ENCODE data around the gene PTGER3. TPM values are rescaled to one million over a fixed set of nuclear protein-coding genes. Genes with fewer than 3 reads are reported as not detected.

PTGER3 gene
- polyA plus RNA-seq, 1 of the 3 experiments (the other 2 are of a cell fraction): 1.9 TPM

DNA sequence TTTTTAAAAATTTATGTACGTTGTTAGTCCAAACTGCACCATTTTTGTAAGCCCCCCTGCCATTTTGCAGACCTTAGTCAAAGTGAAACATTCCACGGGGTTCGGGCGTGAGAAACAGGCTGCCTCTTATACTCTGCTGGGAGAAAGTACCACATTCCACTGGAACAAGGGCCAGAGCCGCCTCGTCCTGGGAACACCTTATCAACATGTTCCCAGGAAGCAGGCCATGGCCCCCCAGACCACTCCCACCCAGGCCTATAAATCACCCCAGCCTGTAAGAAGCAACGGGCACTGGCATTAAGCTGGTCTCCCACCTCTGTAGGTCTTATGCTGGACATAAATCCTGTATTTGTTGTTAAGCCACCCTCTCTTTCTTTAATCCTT, 34.1 kb upstream of the PTGER3 start:
- Histone ChIP-seq H3K27me3 (ENCODE audit: insufficient read depth) (no peaks in the 10 kb centered on the region), H2AFZ (ENCODE audit: low read depth) (peak overlapping the region; percentile 95), H3K9ac (peak overlapping the region; percentile 95; the same call in 1 of the 2 replicates), H3K4me1 (ENCODE audit: control insufficient read depth in 1 of 2, insufficient read depth in 2 of 2, low read depth in 1 of 2, low read length in 1 of 2) (peaks cover 8 to 14% of the 10 kb centered on the region in 2 experiments; a peak in 3 of 4 replicates), H3K79me2 (ENCODE audit: insufficient read depth) (peaks cover 42% of the 10 kb centered on the region), H3K4me2 (peak overlapping the region; percentile 88), H4K20me1 (ENCODE audit: insufficient read depth) (peaks cover 31% of the 10 kb centered on the region), H3K9me3 (no peaks in the 10 kb centered on the region), H3F3A (replicated peaks; ENCODE audit: insufficient read depth) (no peaks in the 10 kb centered on the region), H3K36me3 (replicated peaks in 1 of 2; ENCODE audit: control insufficient read depth in 1 of 2, insufficient read depth in 2 of 2, low read length in 1 of 2) (peaks cover 18 to 28% of the 10 kb centered on the region in 2 experiments), H3K4me3 (ENCODE audit: low read depth in 2 of 2, low read length in 1 of 2) (peak overlapping the region; percentile 93 to 96), H3K27ac (ENCODE audit: low read depth in 2 of 2, low read length in 1 of 2) (peak overlapping the region in 1 of 2 experiments; percentile 86; a peak in 2 of 4 replicates), H3K9me2 (no peaks in the 10 kb centered on the region)
- 19% methylated on average over 5 of the region's 7 CpGs for WGBS (ENCODE audit: low lambda C conversion rate)
- DNase-seq: peak; percentile 3
- CTCF ChIA-PET: interaction anchor here (0.7 to 2.1 kb wide), 10 partner anchors 9 to 872 kb away, joined by 3 to 11 read pairs (median 4); no protein-coding TSS in a partner anchor
- POLR2A ChIA-PET: interaction anchor here (1.0 kb wide), 1 partner anchor 36 kb away, joined by 4 read pairs; no protein-coding TSS in a partner anchor
- no peak for TF ChIP-seq RFX5 (IDR thresholded peaks at IDR 0.05; ENCODE audit: low read length)
- no peak for TF ChIP-seq MEF2A (IDR thresholded peaks at IDR 0.05; ENCODE audit: borderline replicate concordance, low read depth)
- no peak for TF ChIP-seq SIN3A (IDR thresholded peaks at IDR 0.05; ENCODE audit: borderline replicate concordance, low read depth, low read length)
- TF ChIP-seq CHD2 (IDR thresholded peaks at IDR 0.05; ENCODE audit: low read length, partially characterized antibody): no peak
- no peak for TF ChIP-seq RAD21 (IDR thresholded peaks at IDR 0.05; ENCODE audit: low read length)
- TF ChIP-seq RCOR1 (IDR thresholded peaks at IDR 0.05; ENCODE audit: low read length): no peak
- TF ChIP-seq RXRA (IDR thresholded peaks at IDR 0.05; ENCODE audit: borderline replicate concordance, low read depth): no peak
- no peak for TF ChIP-seq TEAD4 (IDR thresholded peaks at IDR 0.05; ENCODE audit: borderline replicate concordance, insufficient read depth)
- TF ChIP-seq NFIC (IDR thresholded peaks at IDR 0.05; ENCODE audit: borderline replicate concordance): no peak
- no peak for TF ChIP-seq GATA2 (CRISPR knock-in tag; IDR thresholded peaks at IDR 0.05)
- TF ChIP-seq FOSL2 (IDR thresholded peaks at IDR 0.05; ENCODE audit: borderline replicate concordance, low read depth): no peak

DNA sequence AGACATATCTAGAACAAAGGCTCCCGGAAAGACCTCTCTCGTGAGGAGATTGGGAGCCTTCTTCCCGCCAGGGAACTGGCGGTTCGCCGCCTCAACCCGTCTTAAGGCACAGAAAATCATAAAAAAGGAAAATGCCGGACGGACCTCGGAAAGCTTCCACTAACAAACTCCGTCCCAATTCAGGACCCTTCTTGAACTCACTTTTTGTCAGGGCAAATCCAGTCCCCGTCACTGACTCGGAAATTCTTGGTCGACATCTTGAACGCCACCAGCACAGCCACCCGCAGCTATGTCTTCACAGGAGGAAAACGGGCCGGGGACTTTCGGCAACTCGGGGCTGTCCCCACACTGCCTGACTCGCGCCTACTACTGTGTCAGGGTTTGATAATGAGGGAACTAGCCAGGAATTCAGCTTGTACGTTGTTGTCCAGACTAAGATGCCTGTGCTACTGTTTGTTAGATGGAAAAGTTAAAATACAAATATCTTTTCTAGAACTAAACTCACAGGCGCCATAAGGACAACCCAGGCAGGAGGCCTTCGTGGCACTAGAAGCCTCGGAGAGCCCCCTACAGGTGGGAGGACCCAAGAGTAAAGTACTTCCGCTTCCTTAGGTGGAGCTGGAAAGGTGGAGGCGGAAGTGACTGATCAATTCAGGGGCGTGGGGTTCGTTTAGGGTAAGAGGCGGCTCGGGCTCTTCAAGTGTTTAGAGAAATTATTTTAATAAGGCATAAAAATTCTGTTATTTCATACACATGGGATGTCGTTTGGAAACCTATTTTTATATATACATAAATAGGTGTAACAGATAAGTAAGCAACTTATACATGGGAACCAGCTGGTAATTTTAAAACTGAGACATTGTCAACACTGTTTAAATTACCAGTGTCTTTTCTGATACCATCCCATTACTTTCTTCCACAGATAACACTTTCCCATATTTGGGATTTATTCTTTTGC, 33.4 kb upstream of the PTGER3 start, which contains the start of gene ZRANB2:
Gene ZRANB2, minus strand, starts transcription at position 297 of the 958 bp plus-strand sequence. Its CDS starts 40 bp downstream, at position 257.
- Histone ChIP-seq H3K4me2 (peak within 1 kb of the TSS; percentile 88), H2AFZ (ENCODE audit: low read depth) (peak within 1 kb of the TSS; percentile 95), H3K27ac (ENCODE audit: low read depth in 2 of 2, low read length in 1 of 2) (peak within 1 kb of the TSS; percentile 86 to 97), H3K4me1 (ENCODE audit: control insufficient read depth in 1 of 2, insufficient read depth in 2 of 2, low read depth in 1 of 2, low read length in 1 of 2) (peaks cover 8 to 13% of the 10 kb centered on the region in 2 experiments; a peak in 3 of 4 replicates), H3K9me2 (no peaks in the 10 kb centered on the region), H3K79me2 (ENCODE audit: insufficient read depth) (peaks cover 49% of the 10 kb centered on the region), H3K9me3 (no peaks in the 10 kb centered on the region), H3K36me3 (replicated peaks in 1 of 2; ENCODE audit: control insufficient read depth in 1 of 2, insufficient read depth in 2 of 2, low read length in 1 of 2) (peaks cover 25 to 35% of the 10 kb centered on the region in 2 experiments), H3K9ac (peak within 1 kb of the TSS; percentile 95), H3K4me3 (ENCODE audit: low read depth in 2 of 2, low read length in 1 of 2) (peak within 1 kb of the TSS; percentile 93 to 96), H3K27me3 (ENCODE audit: insufficient read depth) (no peaks in the 10 kb centered on the region), H4K20me1 (ENCODE audit: insufficient read depth) (peaks cover 31% of the 10 kb centered on the region), H3F3A (replicated peaks; ENCODE audit: insufficient read depth) (no peaks in the 10 kb centered on the region)
- 0% methylated on average over 31 of the region's 33 CpGs for WGBS (ENCODE audit: low lambda C conversion rate)
- peak; percentile 81 for DNase-seq
- ChIA-PET CTCF (interaction anchor here (0.7 to 2.1 kb wide), 12 partner anchors 8 to 871 kb away, joined by 3 to 11 read pairs (median 4); partner anchors contain the start of gene PTGER3), POLR2A (interaction anchor here (1.0 to 1.2 kb wide), 2 partner anchors 35 to 874 kb away, joined by 3 to 4 read pairs; no protein-coding TSS in a partner anchor)
- TF ChIP-seq, protein P1, sequence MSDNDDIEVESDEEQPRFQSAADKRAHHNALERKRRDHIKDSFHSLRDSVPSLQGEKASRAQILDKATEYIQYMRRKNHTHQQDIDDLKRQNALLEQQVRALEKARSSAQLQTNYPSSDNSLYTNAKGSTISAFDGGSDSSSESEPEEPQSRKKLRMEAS (IDR thresholded peaks at IDR 0.05; ENCODE audit: low read depth): peak; percentile 70
- TF ChIP-seq FOSL2 (IDR thresholded peaks at IDR 0.05; ENCODE audit: borderline replicate concordance, low read depth) (no peak), MEF2A (IDR thresholded peaks at IDR 0.05; ENCODE audit: borderline replicate concordance, low read depth) (no peak), JUND (IDR thresholded peaks at IDR 0.05) (no peak), NFIC (IDR thresholded peaks at IDR 0.05; ENCODE audit: borderline replicate concordance) (no peak), RAD21 (IDR thresholded peaks at IDR 0.05; ENCODE audit: low read length) (no peak), MXI1 (IDR thresholded peaks at IDR 0.05; ENCODE audit: low read depth, low read length) (peak; percentile 74; the same call in 1 of the 2 replicates), NRF1 (IDR thresholded peaks at IDR 0.05; ENCODE audit: low read depth, low read length) (no peak), CHD2 (IDR thresholded peaks at IDR 0.05; ENCODE audit: low read length, partially characterized antibody) (peak; percentile 63)
- TF ChIP-seq, protein P2, sequence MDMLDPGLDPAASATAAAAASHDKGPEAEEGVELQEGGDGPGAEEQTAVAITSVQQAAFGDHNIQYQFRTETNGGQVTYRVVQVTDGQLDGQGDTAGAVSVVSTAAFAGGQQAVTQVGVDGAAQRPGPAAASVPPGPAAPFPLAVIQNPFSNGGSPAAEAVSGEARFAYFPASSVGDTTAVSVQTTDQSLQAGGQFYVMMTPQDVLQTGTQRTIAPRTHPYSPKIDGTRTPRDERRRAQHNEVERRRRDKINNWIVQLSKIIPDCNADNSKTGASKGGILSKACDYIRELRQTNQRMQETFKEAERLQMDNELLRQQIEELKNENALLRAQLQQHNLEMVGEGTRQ (IDR thresholded peaks at IDR 0.05; ENCODE audit: borderline replicate concordance, low read depth, low read length): no peak
- TF ChIP-seq, protein P3, sequence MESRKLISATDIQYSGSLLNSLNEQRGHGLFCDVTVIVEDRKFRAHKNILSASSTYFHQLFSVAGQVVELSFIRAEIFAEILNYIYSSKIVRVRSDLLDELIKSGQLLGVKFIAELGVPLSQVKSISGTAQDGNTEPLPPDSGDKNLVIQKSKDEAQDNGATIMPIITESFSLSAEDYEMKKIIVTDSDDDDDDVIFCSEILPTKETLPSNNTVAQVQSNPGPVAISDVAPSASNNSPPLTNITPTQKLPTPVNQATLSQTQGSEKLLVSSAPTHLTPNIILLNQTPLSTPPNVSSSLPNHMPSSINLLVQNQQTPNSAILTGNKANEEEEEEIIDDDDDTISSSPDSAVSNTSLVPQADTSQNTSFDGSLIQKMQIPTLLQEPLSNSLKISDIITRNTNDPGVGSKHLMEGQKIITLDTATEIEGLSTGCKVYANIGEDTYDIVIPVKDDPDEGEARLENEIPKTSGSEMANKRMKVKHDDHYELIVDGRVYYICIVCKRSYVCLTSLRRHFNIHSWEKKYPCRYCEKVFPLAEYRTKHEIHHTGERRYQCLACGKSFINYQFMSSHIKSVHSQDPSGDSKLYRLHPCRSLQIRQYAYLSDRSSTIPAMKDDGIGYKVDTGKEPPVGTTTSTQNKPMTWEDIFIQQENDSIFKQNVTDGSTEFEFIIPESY (IDR thresholded peaks at IDR 0.05; ENCODE audit: borderline replicate concordance, low read depth): 0 out of 2 replicates have a peak, but pooled peaks have one; percentile 17
- TF ChIP-seq, protein P4, sequence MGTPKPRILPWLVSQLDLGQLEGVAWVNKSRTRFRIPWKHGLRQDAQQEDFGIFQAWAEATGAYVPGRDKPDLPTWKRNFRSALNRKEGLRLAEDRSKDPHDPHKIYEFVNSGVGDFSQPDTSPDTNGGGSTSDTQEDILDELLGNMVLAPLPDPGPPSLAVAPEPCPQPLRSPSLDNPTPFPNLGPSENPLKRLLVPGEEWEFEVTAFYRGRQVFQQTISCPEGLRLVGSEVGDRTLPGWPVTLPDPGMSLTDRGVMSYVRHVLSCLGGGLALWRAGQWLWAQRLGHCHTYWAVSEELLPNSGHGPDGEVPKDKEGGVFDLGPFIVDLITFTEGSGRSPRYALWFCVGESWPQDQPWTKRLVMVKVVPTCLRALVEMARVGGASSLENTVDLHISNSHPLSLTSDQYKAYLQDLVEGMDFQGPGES (IDR thresholded peaks at IDR 0.05; ENCODE audit: low read depth, low read length): no peak

Measured in SK-N-SH (cell line).